ENCODE data around the gene ELP4.

The ELP4 gene

GRCh38 chr11:31815711-31816467 lies 306.3 kb downstream of the ELP4 start:
- no peak for DNase-seq

- no peak for DNase-seq
Observed at GRCh38 chr11:31816468-31817053, 307.0 kb downstream of the ELP4 start.

- DNase-seq, result no peak
Observed at GRCh38 chr11:31817054-31817620, 307.6 kb downstream of the ELP4 start.

GRCh38 chr11:31817621-31818424 lies 308.3 kb downstream of the ELP4 start:
- DNase-seq, result no peak

GRCh38 chr11:31818425-31818755 lies 308.8 kb downstream of the ELP4 start:
- DNase-seq, result no peak

- no peak for DNase-seq
Observed at GRCh38 chr11:31818874-31819331, 309.3 kb downstream of the ELP4 start.

- no peak for DNase-seq
Observed at GRCh38 chr11:31819621-31820437, 310.3 kb downstream of the ELP4 start.

GRCh38 chr11:31820438-31820818 lies 310.9 kb downstream of the ELP4 start:
- DNase-seq, result no peak

GRCh38 chr11:31821235-31821764 lies 311.7 kb downstream of the ELP4 start:
- DNase-seq, result no peak

- no peak for DNase-seq
Observed at GRCh38 chr11:31821766-31822165, 312.2 kb downstream of the ELP4 start.

GRCh38 chr11:31822175-31822926 lies 312.8 kb downstream of the ELP4 start:
- no peak for DNase-seq

- DNase-seq, result no peak
Observed at GRCh38 chr11:31822927-31823643, 313.5 kb downstream of the ELP4 start.

GRCh38 chr11:31823644-31824331 lies 314.2 kb downstream of the ELP4 start:
- no peak for DNase-seq

- DNase-seq, result no peak
Observed at GRCh38 chr11:31824332-31824878, 314.8 kb downstream of the ELP4 start.

GRCh38 chr11:31824879-31825837 lies 315.6 kb downstream of the ELP4 start:
- no peak for DNase-seq

- DNase-seq, result no peak
Observed at GRCh38 chr11:31825838-31826484, 316.4 kb downstream of the ELP4 start.

GRCh38 chr11:31826536-31827438 lies 317.2 kb downstream of the ELP4 start:
- no peak for DNase-seq

All from CD4-positive, alpha-beta T cell treated with Interleukin-17A for 1 hour (primary cell).